Fibroblast of mammary gland (primary cell): ENCODE measurements around the gene HS3ST3B1.
A peak's percentile ranks its signal among the peaks of the same experiment; 100 is the strongest.

Experiments
- DNase-seq: peaks from one replicate; pipeline ENCODE4 v3.0.0-alpha.2; 2010; ENCODE audit warnings: low read depth
- H3K4me3 ChIP-seq: 2 replicates; pipeline ENCODE4 v1.5.1; 2011; ENCODE audit warnings: low read depth, mild to moderate bottlenecking, low read length, moderate library complexity; ENCODE audit not compliant: control insufficient read depth
- TF ChIP-seq, protein P1 (sequence below): conservative IDR thresholded peaks from 2 replicates; pipeline ENCODE4 v1.5.1; 2011; ENCODE audit warnings: low read depth, low read length, inconsistent platforms; ENCODE audit not compliant: control insufficient read depth, insufficient read depth

The HS3ST3B1 gene

GRCh38 chr17:14308636-14308964, 7.7 kb downstream of the HS3ST3B1 start:
- H3K4me3 ChIP-seq = peak overlapping the region; percentile 43
- DNase-seq = peak; percentile 38

GRCh38 chr17:14308965-14309879, 8.3 kb downstream of the HS3ST3B1 start:
- peak; percentile 88 for DNase-seq
- peak overlapping the region; percentile 54 for H3K4me3 ChIP-seq
- TF ChIP-seq, protein P1, sequence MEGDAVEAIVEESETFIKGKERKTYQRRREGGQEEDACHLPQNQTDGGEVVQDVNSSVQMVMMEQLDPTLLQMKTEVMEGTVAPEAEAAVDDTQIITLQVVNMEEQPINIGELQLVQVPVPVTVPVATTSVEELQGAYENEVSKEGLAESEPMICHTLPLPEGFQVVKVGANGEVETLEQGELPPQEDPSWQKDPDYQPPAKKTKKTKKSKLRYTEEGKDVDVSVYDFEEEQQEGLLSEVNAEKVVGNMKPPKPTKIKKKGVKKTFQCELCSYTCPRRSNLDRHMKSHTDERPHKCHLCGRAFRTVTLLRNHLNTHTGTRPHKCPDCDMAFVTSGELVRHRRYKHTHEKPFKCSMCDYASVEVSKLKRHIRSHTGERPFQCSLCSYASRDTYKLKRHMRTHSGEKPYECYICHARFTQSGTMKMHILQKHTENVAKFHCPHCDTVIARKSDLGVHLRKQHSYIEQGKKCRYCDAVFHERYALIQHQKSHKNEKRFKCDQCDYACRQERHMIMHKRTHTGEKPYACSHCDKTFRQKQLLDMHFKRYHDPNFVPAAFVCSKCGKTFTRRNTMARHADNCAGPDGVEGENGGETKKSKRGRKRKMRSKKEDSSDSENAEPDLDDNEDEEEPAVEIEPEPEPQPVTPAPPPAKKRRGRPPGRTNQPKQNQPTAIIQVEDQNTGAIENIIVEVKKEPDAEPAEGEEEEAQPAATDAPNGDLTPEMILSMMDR = no peak

More at GRCh38 chr17:14308636-14308964, 7.7 kb downstream of the HS3ST3B1 start:
- TF ChIP-seq, protein P1 = no peak

GRCh38 chr17:14310101-14310500, 9.2 kb downstream of the HS3ST3B1 start:
- TF ChIP-seq, protein P1 = no peak
- no peak for DNase-seq
- H3K4me3 ChIP-seq = peak overlapping the region; percentile 54

DNA sequence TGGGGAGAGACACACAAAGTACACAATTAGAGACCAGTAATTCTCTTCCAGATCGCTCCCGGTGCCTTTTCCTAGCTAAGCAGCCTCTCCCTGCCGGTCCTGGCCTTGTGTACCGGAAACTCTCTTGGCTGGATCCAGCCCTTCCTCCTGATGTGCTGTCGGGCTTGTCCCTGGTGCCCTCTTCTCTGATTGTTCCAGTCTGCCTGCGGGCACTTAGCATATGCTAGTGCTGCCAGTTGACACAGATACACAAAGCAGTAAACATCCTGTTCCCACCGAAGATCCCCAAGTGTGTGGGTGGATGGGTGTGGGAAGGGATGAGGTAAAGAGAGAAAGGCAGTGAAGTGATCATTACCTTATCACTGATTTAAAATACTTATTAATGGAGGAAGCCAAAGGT, 9.7 kb downstream of the HS3ST3B1 start:
- peak; percentile 51 for DNase-seq
- TF ChIP-seq, protein P1 = no peak
- no peak overlapping the region for H3K4me3 ChIP-seq

DNA sequence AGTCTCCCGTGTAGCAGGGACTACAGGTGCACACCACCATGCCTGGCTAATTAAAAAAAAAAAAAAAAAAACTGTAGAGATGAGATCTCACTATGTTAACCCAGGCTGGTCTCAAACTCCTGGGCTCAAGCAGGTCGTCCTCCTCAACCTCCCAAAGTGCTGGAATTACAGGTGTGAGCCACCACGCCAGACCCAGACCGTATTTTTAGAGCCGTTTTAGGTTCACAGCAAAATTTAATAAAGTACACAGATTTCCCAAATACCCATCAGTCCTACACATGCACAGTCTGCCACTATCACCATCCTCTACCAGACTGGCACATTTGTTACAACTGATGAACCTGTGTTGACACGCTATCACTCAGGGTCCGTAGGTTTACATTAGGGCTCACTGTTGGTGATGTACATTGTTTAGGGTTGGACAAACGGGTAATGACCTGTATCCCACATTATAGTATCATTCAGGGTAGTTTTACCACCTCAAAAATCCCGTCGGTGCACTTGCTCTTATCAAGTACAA, 10.4 kb downstream of the HS3ST3B1 start:
- H3K4me3 ChIP-seq = no peak overlapping the region
- TF ChIP-seq, protein P1 = no peak
- DNase-seq = no peak

GRCh38 chr17:14311981-14312380, 11.1 kb downstream of the HS3ST3B1 start:
- DNase-seq = no peak
- TF ChIP-seq, protein P1 = no peak
- H3K4me3 ChIP-seq = no peak overlapping the region

GRCh38 chr17:14312522-14312921, 11.6 kb downstream of the HS3ST3B1 start:
- TF ChIP-seq, protein P1 = no peak
- no peak overlapping the region for H3K4me3 ChIP-seq
- DNase-seq = no peak
